ENCODE results near the gene SASH3.

Gene SASH3

GRCh38 chrX:129802863-129803262, 23.1 kb downstream of the SASH3 start:
- DNase-seq (ENCODE audit: extremely low read depth in 1 of 2, low read depth in 1 of 2): no peak

DNA sequence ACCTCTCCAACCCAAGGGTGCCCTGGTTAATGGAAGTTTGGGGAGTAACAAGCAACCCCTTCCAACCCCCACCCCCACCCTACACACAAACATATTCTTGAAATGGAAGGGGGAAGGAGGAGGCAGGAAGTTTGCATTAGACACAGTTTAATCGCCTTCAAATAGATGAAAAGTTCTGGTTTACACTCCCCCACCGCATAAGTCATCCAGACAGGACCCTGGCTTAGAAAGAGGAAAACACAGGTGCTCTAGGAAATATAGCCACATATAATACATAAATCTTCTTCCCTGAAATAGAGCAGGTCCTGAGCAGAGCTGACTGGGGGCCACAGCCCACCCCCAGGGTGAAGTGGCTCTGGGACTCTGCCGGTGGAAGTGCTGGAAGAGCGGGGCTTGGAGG, 25.1 kb downstream of the SASH3 start:
- no peak for DNase-seq (ENCODE audit: extremely low read depth in 1 of 2, low read depth in 1 of 2)

DNA sequence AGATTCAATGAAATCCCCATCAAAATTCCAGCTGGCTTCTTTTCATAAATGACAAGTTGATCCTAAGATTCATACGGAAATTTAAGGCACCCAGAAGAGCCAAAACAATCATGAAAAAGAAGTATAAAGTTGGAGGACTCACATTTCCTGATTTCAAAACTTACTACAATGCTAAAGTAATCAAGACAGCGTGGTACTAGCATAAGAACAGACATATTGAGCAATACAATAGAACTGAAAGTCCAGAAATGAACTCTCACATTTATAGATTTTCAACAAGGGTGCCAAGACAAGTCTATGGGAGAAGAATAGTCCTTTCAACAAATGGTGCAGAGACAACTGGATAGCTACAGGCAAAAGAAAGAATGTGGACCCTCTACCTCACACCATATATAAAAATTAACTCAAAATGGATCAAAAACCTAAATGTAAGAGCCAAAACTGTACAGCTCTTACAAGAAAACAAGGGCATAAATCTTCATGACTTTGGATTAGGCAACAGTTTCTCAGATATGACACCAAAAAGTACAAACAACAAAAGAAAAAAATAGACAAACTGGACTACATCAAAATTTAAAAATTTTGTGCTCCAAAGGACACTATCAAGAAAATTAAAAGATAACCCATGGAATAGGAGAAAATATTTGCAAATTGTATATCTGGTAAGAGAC, 28.5 kb downstream of the SASH3 start:
- no peak for DNase-seq (ENCODE audit: extremely low read depth in 1 of 2, low read depth in 1 of 2)

GRCh38 chrX:129808829-129809796, 29.4 kb downstream of the SASH3 start:
- DNase-seq (ENCODE audit: extremely low read depth in 1 of 2, low read depth in 1 of 2): no peak

DNA sequence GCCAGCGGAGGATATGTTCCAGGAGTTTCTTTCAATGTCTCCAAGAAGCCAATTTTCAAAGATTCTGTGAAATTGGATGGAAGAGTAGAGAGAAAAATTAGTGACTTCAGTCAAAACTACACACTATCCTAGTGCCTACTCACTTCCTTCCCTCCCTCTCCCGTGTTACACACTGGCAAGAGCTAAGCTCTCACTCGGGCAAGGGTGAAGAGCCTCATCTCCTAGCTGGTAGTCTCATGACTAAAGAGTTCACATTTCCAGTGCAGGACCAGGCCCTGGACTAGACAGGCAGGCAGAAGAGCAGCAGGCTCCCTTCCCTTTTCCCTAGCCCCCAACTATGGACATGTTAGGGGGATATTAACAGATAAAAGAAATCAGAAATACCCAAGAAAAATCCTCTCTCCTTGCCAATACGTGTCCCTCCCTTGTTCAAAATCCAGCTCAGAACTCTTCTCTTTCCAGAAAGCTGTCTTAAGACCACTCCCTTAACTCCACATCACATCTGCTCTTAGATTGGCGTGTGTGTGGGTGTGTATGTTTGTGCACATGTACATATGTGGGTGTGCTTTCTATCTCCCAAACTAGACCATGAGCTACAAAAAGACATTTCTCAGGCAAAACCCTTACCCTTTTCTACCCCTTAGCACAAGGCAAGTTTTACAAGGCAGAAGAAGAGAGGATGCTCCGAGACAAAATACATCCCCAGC, 34.1 kb downstream of the SASH3 start:
- DNase-seq (ENCODE audit: extremely low read depth in 1 of 2, low read depth in 1 of 2): no peak

DNA sequence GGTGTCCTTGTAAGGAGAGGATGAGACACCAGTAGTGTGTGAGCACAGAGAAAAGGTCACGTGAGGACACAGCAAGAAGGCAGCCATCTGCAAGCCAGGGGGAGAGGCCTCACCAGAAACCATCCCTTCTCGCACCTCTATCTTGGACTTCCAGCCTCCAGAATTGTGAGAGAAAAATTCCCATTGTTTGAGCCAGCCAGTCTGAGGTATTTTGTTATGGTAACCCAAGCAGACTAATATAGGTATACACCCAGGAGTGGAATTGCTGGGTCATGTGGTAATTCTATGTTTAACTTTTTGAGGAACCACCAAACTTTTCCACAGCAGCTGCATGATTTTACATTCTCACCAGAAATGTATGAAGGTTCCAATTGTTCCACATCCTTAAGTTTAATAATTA, 38.4 kb downstream of the SASH3 start:
- DNase-seq (ENCODE audit: extremely low read depth in 1 of 2, low read depth in 1 of 2): no peak

DNA sequence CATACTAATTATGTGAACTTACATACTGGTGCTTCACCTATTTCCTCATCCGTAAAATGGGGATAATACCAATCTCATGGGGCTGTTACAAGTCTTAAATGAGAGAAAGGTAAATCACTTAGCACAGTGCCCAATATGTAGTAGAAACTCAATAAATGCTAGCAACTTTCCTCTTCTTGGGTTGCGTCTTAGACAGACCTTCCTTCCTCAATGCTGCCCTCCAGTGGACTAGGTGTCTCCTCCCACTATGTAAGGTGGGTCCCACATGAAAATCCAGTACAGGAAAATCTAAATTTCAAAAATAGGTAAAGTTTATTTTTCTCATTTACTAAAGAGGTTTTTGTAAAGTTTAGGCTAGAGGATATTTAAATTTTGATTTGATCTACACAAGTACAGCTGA, 43.4 kb downstream of the SASH3 start:
- DNase-seq (ENCODE audit: extremely low read depth in 1 of 2, low read depth in 1 of 2): peak; percentile 10 to 19

DNA sequence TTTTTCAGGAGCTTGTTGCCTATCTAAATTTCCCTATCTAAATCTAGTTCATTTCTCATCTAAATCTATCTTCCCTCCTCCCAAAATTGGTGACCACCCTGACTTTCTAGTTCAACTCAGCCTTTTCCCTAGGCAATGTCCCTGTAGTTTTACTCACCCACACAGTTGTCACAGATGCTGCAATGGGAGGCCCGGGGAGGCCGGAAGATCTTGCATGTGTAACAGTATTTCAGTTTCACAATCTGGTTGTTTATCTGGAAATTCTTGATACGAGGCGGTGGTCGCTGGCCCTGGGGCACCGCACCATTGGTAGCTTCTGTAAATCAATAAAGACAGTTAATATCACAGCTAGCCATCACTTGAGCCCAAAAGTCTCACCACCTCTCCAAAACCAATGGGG, 43.8 kb downstream of the SASH3 start:
- DNase-seq (ENCODE audit: extremely low read depth in 1 of 2, low read depth in 1 of 2): no peak

GRCh38 chrX:129824620-129825019, 44.9 kb downstream of the SASH3 start:
- no peak for DNase-seq (ENCODE audit: extremely low read depth in 1 of 2, low read depth in 1 of 2)

DNA sequence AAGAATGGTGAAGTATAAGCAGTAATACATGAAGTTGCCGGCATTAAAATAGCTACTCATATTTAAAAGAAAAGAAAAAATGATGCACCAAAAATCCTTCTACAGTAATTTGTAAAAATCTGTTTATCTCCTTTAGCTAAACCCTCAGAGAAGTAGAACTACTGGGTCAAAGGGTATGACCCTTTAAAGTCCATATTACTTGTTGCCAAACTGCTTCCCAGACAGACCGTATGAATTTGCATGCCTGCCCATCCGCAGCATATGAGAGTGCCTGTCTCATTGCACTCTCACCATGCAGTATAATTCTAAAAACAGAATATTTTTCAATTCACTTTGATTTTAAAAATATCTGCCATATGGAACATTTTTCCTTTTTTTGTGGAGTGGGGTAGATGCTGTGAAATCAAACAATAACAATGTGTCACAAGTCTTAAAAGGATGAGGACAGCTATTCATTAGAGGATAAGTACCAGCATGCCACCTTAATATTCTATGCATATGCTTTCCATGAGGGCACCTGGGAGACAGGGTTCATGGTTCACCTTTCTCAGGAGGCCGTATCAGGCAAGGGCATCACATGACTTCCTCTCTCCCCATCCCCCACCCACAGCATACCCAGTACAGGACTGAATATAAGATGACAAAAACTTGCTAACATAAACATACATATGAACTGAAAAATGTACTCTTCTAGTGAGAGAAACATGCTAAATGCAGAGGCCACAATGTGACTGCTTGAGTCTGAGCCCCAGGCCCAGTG, 46.2 kb downstream of the SASH3 start:
- DNase-seq (ENCODE audit: extremely low read depth in 1 of 2, low read depth in 1 of 2): no peak

DNA sequence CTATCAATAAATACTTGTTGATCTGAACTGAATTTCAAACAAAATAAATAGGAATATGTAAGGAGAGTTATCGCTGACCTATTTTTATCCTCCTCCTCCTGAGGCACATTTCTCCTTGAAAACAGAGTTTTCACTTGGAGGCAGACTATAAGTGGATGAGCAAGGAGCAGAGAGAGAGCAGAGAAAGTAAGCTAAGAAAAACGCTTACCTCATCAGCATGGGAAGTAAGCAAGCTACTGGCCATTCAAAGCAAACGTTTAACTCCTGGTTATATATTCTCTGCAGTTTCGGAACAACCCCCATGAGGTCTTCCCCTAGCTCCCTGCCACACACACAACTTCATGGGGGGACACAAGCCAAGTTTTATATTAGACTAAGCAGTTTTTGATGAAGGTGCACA, 50.7 kb downstream of the SASH3 start:
- no peak for DNase-seq (ENCODE audit: extremely low read depth in 1 of 2, low read depth in 1 of 2)

- DNase-seq (ENCODE audit: extremely low read depth in 1 of 2, low read depth in 1 of 2): no peak
Measured at GRCh38 chrX:129831091-129831885, 51.5 kb downstream of the SASH3 start.

DNA sequence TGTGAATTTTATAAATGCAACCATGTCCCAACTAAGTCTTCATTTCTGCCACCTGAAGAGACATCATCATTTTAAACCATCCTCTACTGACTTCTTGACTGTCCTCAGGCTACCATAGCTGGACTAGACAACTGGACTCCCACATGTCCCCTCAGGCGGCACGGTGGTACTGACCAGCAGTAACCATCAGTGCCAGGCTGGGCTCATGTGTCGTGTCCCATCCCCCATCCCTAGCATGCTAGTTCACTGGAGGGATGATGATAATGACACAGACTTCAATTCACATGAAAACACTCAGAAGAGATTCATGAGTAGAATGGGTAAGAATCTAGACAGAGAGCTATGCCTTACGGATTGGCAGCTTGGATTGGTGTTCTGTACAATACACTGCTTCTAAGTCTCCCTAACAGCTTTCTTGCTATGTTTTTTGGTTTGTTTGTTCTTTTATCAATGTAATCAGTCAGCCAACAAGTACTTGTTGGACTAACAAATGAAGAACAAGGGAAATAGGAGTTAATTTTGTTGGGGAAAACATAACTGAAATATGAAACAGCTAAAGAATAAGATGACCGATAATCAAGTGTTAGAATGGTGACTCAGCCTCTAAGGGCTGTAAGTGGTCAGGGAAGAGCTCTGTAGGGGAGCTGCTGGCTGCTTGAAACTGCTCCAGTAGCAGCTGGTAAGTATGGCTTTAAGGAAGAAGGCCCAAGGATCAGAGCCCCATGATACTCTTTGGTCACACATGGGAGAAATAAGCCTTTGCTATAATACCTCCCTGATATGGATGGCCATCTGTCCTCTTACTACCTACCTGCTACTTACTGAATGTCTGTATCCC, 53.6 kb downstream of the SASH3 start:
- no peak for DNase-seq (ENCODE audit: extremely low read depth in 1 of 2, low read depth in 1 of 2)

DNA sequence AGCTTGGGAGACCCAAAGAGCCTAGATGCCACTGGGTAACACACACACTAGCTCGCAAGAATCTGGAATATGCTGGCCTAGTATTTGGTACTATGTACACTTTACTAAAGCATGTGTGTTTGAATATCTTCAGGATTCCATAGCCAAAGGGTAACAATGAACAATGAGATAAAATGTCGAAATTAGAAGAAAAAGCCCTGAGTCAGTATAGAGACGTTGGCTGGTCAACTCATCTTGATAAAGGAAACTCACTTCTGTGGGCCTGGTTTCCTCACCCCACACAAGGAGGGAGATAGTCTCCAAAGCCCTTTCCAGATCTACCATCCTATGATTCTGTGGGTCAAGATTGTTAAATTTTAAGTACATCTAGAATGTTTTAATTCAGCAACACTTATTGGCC, 57.1 kb downstream of the SASH3 start:
- no peak for DNase-seq (ENCODE audit: extremely low read depth in 1 of 2, low read depth in 1 of 2)

DNA sequence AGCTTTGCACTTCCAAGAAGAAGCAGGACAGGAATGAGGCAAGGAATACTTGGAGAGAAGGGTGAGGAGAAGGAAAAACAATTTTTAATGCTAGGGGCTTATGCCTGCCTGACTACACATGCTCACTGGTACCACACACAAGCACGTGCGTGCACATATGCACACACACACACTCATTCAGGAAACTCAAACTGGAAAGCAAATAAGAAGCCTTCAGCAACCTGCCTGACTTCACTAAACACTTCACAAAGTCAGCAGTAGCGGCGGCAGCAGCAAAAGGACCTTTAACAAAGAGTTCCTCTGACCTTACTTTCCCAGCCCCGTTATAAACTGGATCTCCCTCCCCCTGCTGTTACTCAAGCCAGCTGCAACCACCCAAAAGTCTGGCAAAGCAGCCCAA, 60.6 kb downstream of the SASH3 start:
- no peak for DNase-seq (ENCODE audit: extremely low read depth in 1 of 2, low read depth in 1 of 2)

- DNase-seq (ENCODE audit: extremely low read depth in 1 of 2, low read depth in 1 of 2): no peak
Measured at GRCh38 chrX:129842510-129843208, 62.9 kb downstream of the SASH3 start.

DNA sequence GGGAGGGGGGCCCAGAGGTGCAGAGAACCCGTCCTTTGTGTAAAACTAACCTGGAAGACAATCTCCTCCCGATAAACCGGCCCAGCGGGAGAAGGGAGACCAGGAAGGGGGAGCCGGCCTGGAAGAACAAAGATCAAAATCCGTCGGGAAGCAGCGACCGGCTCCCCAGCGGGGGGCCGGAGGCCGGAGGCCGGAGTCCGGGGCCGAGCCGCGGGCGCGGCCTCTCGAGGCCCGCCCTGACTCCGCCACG, 63.4 kb downstream of the SASH3 start:
- DNase-seq (ENCODE audit: extremely low read depth in 1 of 2, low read depth in 1 of 2): no peak

GRCh38 chrX:129843459-129844306, 63.9 kb downstream of the SASH3 start, which contains the start of gene ZDHHC9:
Gene ZDHHC9, minus strand, starts transcription at chrX:129843886. Its CDS starts 1,941 bp downstream, at chrX:129841945.
- peak; percentile 65 to 71 for DNase-seq (ENCODE audit: extremely low read depth in 1 of 2, low read depth in 1 of 2)
